Thyroid gland (tissue), 4 donors: ENCODE data around the gene SYT1.

Experiments used
- CTCF ChIP-seq, 6 experiments: fragments of 200-600 bp in 3 of 6; fragments of 450-650 bp in 3 of 6; sonication (generic) in 3 of 6; IDR thresholded peaks; one replicate each; pipeline ENCODE4 v1.5.1; 2016 to 2019; ENCODE audit warnings: antibody characterized with exemption in 6 of 6, mild to moderate bottlenecking in 2 of 6, inconsistent platforms in 1 of 6, moderate library complexity in 1 of 6
- POLR2A ChIP-seq, 2 donors: fragments of 450-650 bp; IDR thresholded peaks; one replicate each; pipeline ENCODE4 v1.6.1; 2017; ENCODE audit warnings: antibody characterized with exemption in 2 of 2, mild to moderate bottlenecking in 2 of 2, moderate library complexity in 1 of 2

GRCh38 chr12:78891646-78892353 is 27.2 kb downstream of the SYT1 start:
- no peak for TF ChIP-seq CTCF (IDR thresholded peaks at IDR 0.05)
- no peak for TF ChIP-seq POLR2A (IDR thresholded peaks at IDR 0.05)
